PC-9 (cell line): Measurements from ENCODE around the gene LSM14A. TPM values are rescaled to one million over a fixed set of nuclear protein-coding genes. Genes with fewer than 3 reads are reported as not detected.
A peak's percentile ranks its signal among the peaks of the same experiment; 100 is the strongest.

ENCODE experiments used
- BruUV-seq: library from RNA; stranded (reverse); fragments of 400-500 nt; replicated peaks from 2 replicates; lab custom pipeline; 2021; lab: Mats Ljungman, UMichigan
- CTCF ChIA-PET: fragments of 300-600 bp; sonication (Branson Sonifier 250); formaldehyde crosslinking; loops from one replicate; lab custom pipeline; 2022; ENCODE audit warnings: antibody characterized with exemption; lab: Charles Lee
- POLR2A ChIA-PET: fragments of 300-600 bp; sonication (Branson Sonifier 250); formaldehyde crosslinking; loops from one replicate; lab custom pipeline; 2022; ENCODE audit warnings: antibody characterized with exemption; ENCODE audit not compliant: unreplicated experiment; lab: Charles Lee
- DNase-seq, 2 experiments: peaks; one replicate each; pipeline versions ENCODE4 v3.0.0 to v3.0.0-alpha.2; 2015 to 2022; ENCODE audit warnings: mixed read lengths in 1 of 2
- H2AFZ ChIP-seq: fragments of 200-600 bp; sonication (generic); 2 replicates; pipeline ENCODE4 v1.8.1; 2017; ENCODE audit warnings: antibody characterized with exemption
- H3F3A ChIP-seq: fragments of 200-600 bp; sonication (generic); 2 replicates; pipeline ENCODE4 v1.8.1; 2017; ENCODE audit warnings: antibody characterized with exemption, mild to moderate bottlenecking, low read depth; ENCODE audit not compliant: insufficient read depth
- H3K27ac ChIP-seq: fragments of 200-600 bp; sonication (generic); 2 replicates; pipeline ENCODE4 v1.6.1; 2016; ENCODE audit warnings: mixed run types
- H3K27me3 ChIP-seq: fragments of 200-600 bp; sonication (generic); 2 replicates; pipeline ENCODE4 v1.6.1; 2016; ENCODE audit warnings: low read depth, mixed run types; ENCODE audit not compliant: insufficient read depth
- H3K36me3 ChIP-seq: fragments of 200-600 bp; sonication (generic); 2 replicates; pipeline ENCODE4 v1.6.1; 2016; ENCODE audit warnings: low read depth, mixed run types
- H3K4me1 ChIP-seq: fragments of 200-600 bp; sonication (generic); replicated peaks from 2 replicates; pipeline ENCODE4 v1.6.1; 2016; ENCODE audit warnings: mixed run types; ENCODE audit not compliant: insufficient read depth
- H3K4me2 ChIP-seq: fragments of 200-600 bp; sonication (generic); 2 replicates; pipeline ENCODE4 v1.6.1; 2017; ENCODE audit warnings: mixed run types
- H3K4me3 ChIP-seq: fragments of 200-600 bp; sonication (generic); 2 replicates; pipeline ENCODE4 v1.6.1; 2016; ENCODE audit warnings: mixed run types
- H3K79me2 ChIP-seq: fragments of 200-600 bp; sonication (generic); 2 replicates; pipeline ENCODE4 v1.6.1; 2017; ENCODE audit warnings: low read depth, mixed run types
- H3K9me2 ChIP-seq: fragments of 200-600 bp; sonication (generic); 2 replicates; pipeline ENCODE4 v1.8.1; 2017; ENCODE audit warnings: mild to moderate bottlenecking; ENCODE audit not compliant: insufficient read depth
- H3K9me3 ChIP-seq: fragments of 200-600 bp; sonication (generic); 2 replicates; pipeline ENCODE4 v1.8.1; 2016; ENCODE audit warnings: low read depth; ENCODE audit not compliant: insufficient read depth
- H4K20me1 ChIP-seq: fragments of 200-600 bp; sonication (generic); 2 replicates; pipeline ENCODE4 v1.8.1; 2017; ENCODE audit not compliant: insufficient read depth
- EZH2 ChIP-seq: fragments of 200-600 bp; sonication (generic); IDR thresholded peaks from 2 replicates; pipeline ENCODE4 v1.8.0; 2017; ENCODE audit warnings: antibody characterized with exemption, low read depth
- intact Hi-C: fragments of 100-400 bp; cut with micrococcal nuclease; formaldehyde crosslinking; loops from one replicate; pipeline ENCODE4 v1.10.0; 2022; ENCODE audit not compliant: unreplicated experiment
- total RNA-seq: library from RNA; stranded (reverse); gene quantifications from 2 replicates; pipeline ENCODE4 v1.2.3, GENCODE V29; 2021
- TF ChIP-seq, protein P1 (sequence below): fragments of 200-600 bp; sonication (generic); conservative IDR thresholded peaks from 2 replicates; pipeline ENCODE4 v1.6.1; 2017; ENCODE audit warnings: mixed run types, antibody characterized with exemption, mild to moderate bottlenecking, moderate library complexity

Gene LSM14A
- total RNA-seq, 1 experiment from 2014 or later: 169 TPM

DNA sequence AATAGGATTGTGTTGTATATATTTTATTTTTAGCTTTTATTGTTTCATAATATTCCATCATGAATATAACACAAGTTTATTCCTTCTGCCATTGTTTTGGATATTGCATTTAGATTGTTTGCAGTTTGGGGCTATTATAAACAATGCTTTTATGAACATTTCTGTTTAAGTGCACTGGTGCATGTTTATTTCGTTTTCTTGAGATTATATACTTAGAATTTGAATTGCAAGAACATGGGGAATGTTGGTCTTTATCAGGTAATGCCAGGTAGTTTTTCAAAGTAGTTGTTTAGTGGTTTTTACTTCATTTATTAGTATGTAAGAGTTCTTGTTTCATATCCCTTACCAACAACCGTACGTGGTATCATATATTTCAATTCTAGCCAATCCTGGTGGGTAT, 4.3 kb downstream of the LSM14A start:
- POLR2A ChIA-PET: no interaction called here
- H3K79me2 ChIP-seq: peaks cover 92% of the 10 kb centered on the region
- H3K36me3 ChIP-seq: peaks cover 43% of the 10 kb centered on the region; the same call in 1 of the 2 replicates
- DNase-seq: no peak
- CTCF ChIA-PET: no interaction called here
- no peaks in the 10 kb centered on the region for H3K27me3 ChIP-seq
- H3K4me2 ChIP-seq: peak overlapping the region; percentile 98
- no peak overlapping the region for H3K27ac ChIP-seq
- intact Hi-C loops: no loop called here
- H3K9me3 ChIP-seq: no peaks in the 10 kb centered on the region
- peaks cover 27% of the 10 kb centered on the region for H3F3A ChIP-seq
- H2AFZ ChIP-seq: no peak overlapping the region
- H3K9me2 ChIP-seq: no peaks in the 10 kb centered on the region
- H3K4me3 ChIP-seq: no peak overlapping the region
- peaks cover 75% of the 10 kb centered on the region for H3K4me1 ChIP-seq
- TF ChIP-seq, protein P1, sequence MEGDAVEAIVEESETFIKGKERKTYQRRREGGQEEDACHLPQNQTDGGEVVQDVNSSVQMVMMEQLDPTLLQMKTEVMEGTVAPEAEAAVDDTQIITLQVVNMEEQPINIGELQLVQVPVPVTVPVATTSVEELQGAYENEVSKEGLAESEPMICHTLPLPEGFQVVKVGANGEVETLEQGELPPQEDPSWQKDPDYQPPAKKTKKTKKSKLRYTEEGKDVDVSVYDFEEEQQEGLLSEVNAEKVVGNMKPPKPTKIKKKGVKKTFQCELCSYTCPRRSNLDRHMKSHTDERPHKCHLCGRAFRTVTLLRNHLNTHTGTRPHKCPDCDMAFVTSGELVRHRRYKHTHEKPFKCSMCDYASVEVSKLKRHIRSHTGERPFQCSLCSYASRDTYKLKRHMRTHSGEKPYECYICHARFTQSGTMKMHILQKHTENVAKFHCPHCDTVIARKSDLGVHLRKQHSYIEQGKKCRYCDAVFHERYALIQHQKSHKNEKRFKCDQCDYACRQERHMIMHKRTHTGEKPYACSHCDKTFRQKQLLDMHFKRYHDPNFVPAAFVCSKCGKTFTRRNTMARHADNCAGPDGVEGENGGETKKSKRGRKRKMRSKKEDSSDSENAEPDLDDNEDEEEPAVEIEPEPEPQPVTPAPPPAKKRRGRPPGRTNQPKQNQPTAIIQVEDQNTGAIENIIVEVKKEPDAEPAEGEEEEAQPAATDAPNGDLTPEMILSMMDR: no peak
- TF ChIP-seq EZH2: no peak
- H4K20me1 ChIP-seq: peaks cover 82% of the 10 kb centered on the region
- BruUV-seq: no TSS peak

GRCh38 chr19:34178274-34178610, 5.9 kb downstream of the LSM14A start:
- Histone ChIP-seq H4K20me1 (peaks cover 98% of the 10 kb centered on the region), H3K4me3 (no peak overlapping the region), H3K27ac (no peak overlapping the region), H2AFZ (no peak overlapping the region), H3K36me3 (peaks cover 46% of the 10 kb centered on the region; the same call in 1 of the 2 replicates), H3K79me2 (peaks cover 100% of the 10 kb centered on the region), H3K27me3 (no peaks in the 10 kb centered on the region), H3K9me3 (no peaks in the 10 kb centered on the region), H3F3A (peaks cover 23% of the 10 kb centered on the region), H3K4me2 (peak overlapping the region; percentile 26; the same call in 1 of the 2 replicates), H3K9me2 (no peaks in the 10 kb centered on the region), H3K4me1 (peaks cover 79% of the 10 kb centered on the region)
- ChIA-PET CTCF (interaction anchor here (0.5 to 0.6 kb wide), 2 partner anchors 162 to 170 kb away, joined by 3 to 8 read pairs; no protein-coding TSS in a partner anchor), POLR2A (interaction anchor here (0.5 kb wide), 1 partner anchor 917 kb away, joined by 4 read pairs; no protein-coding TSS in a partner anchor)
- BruUV-seq: no TSS peak
- TF ChIP-seq, protein P1: no peak
- TF ChIP-seq EZH2: no peak
- DNase-seq: no peak
- intact Hi-C loops: no loop called here

- no TSS peak for BruUV-seq
Observed at GRCh38 chr19:34179066-34179465, 6.8 kb downstream of the LSM14A start.

More at GRCh38 chr19:34179066-34179465, 6.8 kb downstream of the LSM14A start:
- Histone ChIP-seq H3K27ac (no peak overlapping the region), H3K4me3 (no peak overlapping the region), H3K79me2 (peaks cover 100% of the 10 kb centered on the region), H3K4me2 (0 out of 2 replicates have a peak overlapping the region, but pooled peaks have one; percentile 26), H2AFZ (no peak overlapping the region), H4K20me1 (peaks cover 100% of the 10 kb centered on the region), H3K4me1 (peaks cover 71% of the 10 kb centered on the region), H3K9me2 (no peaks in the 10 kb centered on the region), H3K27me3 (no peaks in the 10 kb centered on the region), H3K36me3 (peaks cover 47% of the 10 kb centered on the region; the same call in 1 of the 2 replicates), H3F3A (peaks cover 15% of the 10 kb centered on the region), H3K9me3 (no peaks in the 10 kb centered on the region)
- DNase-seq: no peak
- no peak for TF ChIP-seq EZH2
- TF ChIP-seq, protein P1: no peak
- POLR2A ChIA-PET: interaction anchor here (0.5 kb wide), 1 partner anchor 918 kb away, joined by 4 read pairs; no protein-coding TSS in a partner anchor
- CTCF ChIA-PET: no interaction called here
- intact Hi-C loops: no loop called here
